NCI-H2029 (cell line): Measurements from ENCODE around the gene ZG16B.
A peak's percentile ranks its signal among the peaks of the same experiment; 100 is the strongest.

Source experiments
- DNase-seq: peaks from one replicate; lab custom pipeline; 2025; lab: John Stamatoyannopoulos, UW

The ZG16B gene

GRCh38 chr16:2825049-2825742 lies 4.9 kb upstream of the ZG16B start:
- DNase-seq, result no peak

GRCh38 chr16:2825906-2826305 lies 4.2 kb upstream of the ZG16B start:
- no peak for DNase-seq

- DNase-seq, result no peak
Observed at GRCh38 chr16:2826591-2827373, 3.3 kb upstream of the ZG16B start.

GRCh38 chr16:2827374-2827791 lies 2.7 kb upstream of the ZG16B start:
- DNase-seq, result no peak

- DNase-seq, result no peak
Observed at GRCh38 chr16:2827831-2828520, 2.1 kb upstream of the ZG16B start.

- DNase-seq, result no peak
Observed at GRCh38 chr16:2828521-2828840, 1.6 kb upstream of the ZG16B start.

- no peak for DNase-seq
Observed at GRCh38 chr16:2828876-2829430, 1.1 kb upstream of the ZG16B start.

GRCh38 chr16:2830355-2830695 lies 222 bp downstream of the ZG16B start:
- no peak for DNase-seq

- DNase-seq, result no peak
Observed at GRCh38 chr16:2831203-2831602, 1.1 kb downstream of the ZG16B start.

- DNase-seq, result no peak
Observed at GRCh38 chr16:2833776-2834175, 3.7 kb downstream of the ZG16B start.

GRCh38 chr16:2834968-2835367 lies 4.9 kb downstream of the ZG16B start:
- DNase-seq, result no peak

GRCh38 chr16:2835638-2836493 lies 5.8 kb downstream of the ZG16B start:
- DNase-seq, result peak; percentile 41

- no peak for DNase-seq
Observed at GRCh38 chr16:2836646-2837508, 6.8 kb downstream of the ZG16B start.

GRCh38 chr16:2838928-2839327 lies 8.8 kb downstream of the ZG16B start:
- peak; percentile 26 for DNase-seq

- DNase-seq, result no peak
Observed at GRCh38 chr16:2839650-2840450, 9.7 kb downstream of the ZG16B start.

- no peak for DNase-seq
Observed at GRCh38 chr16:2840914-2841313, 10.8 kb downstream of the ZG16B start.

GRCh38 chr16:2841606-2842339 lies 11.7 kb downstream of the ZG16B start:
- no peak for DNase-seq

GRCh38 chr16:2842340-2843000 lies 12.4 kb downstream of the ZG16B start:
- DNase-seq, result no peak

GRCh38 chr16:2843526-2843925 lies 13.4 kb downstream of the ZG16B start:
- no peak for DNase-seq
